Measurements from ENCODE around the gene MFSD6L.

MFSD6L gene

DNA sequence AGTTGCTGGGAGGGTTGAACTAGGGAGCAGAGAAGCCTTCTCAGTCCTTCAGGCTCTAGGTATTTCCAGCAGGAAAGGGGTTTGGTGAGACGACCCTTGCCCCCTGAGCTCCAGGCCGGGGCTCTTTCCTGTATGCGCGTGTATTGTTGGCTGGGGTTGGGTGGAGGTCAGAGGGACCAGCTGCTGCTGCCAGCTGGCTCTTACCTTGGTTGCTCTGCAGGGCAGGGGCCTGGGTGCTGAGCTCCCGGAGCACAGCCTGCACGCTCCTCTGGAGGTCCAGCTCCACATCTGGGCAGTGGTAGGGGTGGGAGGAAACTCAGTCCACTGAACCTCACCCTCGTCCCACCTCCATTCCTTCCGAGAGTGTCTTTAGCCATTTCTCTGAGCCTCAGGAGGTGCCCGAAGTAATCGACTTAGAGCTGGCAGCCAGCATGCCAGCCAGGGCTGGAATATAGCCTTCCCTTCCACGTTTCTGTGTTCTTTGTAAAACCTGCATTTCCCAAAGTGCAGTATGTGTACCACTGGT, 40.3 kb upstream of the MFSD6L start:
- H3K36me3 ChIP-seq (ENCODE audit: insufficient read depth, low read length): peaks cover 56% of the 10 kb centered on the region; the same call in 1 of the 2 replicates
- H3K9me3 ChIP-seq (ENCODE audit: insufficient read depth, low read depth, low read length): no peaks in the 10 kb centered on the region
- no peak overlapping the region for H3K9ac ChIP-seq (ENCODE audit: low read depth, low read length, poor library complexity, severe bottlenecking)
- no peak overlapping the region for H3K4me3 ChIP-seq (ENCODE audit: low read length, poor library complexity, severe bottlenecking)
- TF ChIP-seq, protein P1, sequence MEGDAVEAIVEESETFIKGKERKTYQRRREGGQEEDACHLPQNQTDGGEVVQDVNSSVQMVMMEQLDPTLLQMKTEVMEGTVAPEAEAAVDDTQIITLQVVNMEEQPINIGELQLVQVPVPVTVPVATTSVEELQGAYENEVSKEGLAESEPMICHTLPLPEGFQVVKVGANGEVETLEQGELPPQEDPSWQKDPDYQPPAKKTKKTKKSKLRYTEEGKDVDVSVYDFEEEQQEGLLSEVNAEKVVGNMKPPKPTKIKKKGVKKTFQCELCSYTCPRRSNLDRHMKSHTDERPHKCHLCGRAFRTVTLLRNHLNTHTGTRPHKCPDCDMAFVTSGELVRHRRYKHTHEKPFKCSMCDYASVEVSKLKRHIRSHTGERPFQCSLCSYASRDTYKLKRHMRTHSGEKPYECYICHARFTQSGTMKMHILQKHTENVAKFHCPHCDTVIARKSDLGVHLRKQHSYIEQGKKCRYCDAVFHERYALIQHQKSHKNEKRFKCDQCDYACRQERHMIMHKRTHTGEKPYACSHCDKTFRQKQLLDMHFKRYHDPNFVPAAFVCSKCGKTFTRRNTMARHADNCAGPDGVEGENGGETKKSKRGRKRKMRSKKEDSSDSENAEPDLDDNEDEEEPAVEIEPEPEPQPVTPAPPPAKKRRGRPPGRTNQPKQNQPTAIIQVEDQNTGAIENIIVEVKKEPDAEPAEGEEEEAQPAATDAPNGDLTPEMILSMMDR (conservative IDR thresholded peaks at IDR 0.05; ENCODE audit: low read length): no peak
- TF ChIP-seq EZH2phosphoT487 (IDR thresholded peaks at IDR 0.05; ENCODE audit: borderline replicate concordance): no peak
- no peak overlapping the region for H3K4me2 ChIP-seq (ENCODE audit: low read depth, low read length, poor library complexity, severe bottlenecking)
- H3K79me2 ChIP-seq (ENCODE audit: insufficient read depth, low read length): no peaks in the 10 kb centered on the region
- no peaks in the 10 kb centered on the region for H3K27me3 ChIP-seq (ENCODE audit: insufficient read depth, low read length, poor library complexity, severe bottlenecking)
- no peaks in the 10 kb centered on the region for H3F3A ChIP-seq (ENCODE audit: low read depth)
- no peaks in the 10 kb centered on the region for H3K4me1 ChIP-seq (ENCODE audit: insufficient read depth, low read length, poor library complexity, severe bottlenecking)
- H2AFZ ChIP-seq (ENCODE audit: low read length): no peak overlapping the region
- no peaks in the 10 kb centered on the region for H4K20me1 ChIP-seq (ENCODE audit: insufficient read depth, low read length, poor library complexity, severe bottlenecking)
- H3K9me2 ChIP-seq (replicated peaks; ENCODE audit: low read depth, low read length): no peaks in the 10 kb centered on the region

DNA sequence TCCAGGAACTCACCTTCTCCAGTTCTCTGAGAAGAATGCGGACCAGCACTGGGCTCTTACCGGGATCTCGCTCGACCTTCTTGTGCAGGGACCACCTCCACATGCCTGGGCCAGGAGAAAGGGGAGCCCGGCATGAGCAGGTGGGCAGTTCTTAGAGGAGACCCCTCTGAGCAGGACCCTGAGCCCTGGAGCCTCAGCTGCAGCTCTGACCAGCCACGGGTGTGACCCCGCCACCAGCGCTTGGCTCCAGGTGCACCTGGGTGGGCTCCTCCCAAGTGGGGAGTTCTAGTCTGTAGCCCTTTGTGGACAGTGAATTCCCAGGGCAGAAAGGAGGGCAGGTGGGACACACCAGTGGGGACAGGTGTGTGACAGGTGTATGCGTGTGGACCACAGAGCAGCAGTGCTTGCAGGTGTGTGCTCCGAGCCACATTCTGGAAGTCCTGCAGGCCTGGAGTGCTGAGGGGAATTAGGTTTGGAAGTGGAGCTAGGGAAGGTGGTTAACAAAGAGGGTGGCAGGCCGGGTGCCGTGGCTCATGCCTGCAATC, 39.5 kb upstream of the MFSD6L start:
- Histone ChIP-seq H3K4me3 (ENCODE audit: low read length, poor library complexity, severe bottlenecking) (no peak overlapping the region), H3K36me3 (ENCODE audit: insufficient read depth, low read length) (peaks cover 59% of the 10 kb centered on the region; the same call in 1 of the 2 replicates), H4K20me1 (ENCODE audit: insufficient read depth, low read length, poor library complexity, severe bottlenecking) (no peaks in the 10 kb centered on the region), H3K9ac (ENCODE audit: low read depth, low read length, poor library complexity, severe bottlenecking) (no peak overlapping the region), H3K4me1 (ENCODE audit: insufficient read depth, low read length, poor library complexity, severe bottlenecking) (no peaks in the 10 kb centered on the region), H3K9me2 (replicated peaks; ENCODE audit: low read depth, low read length) (no peaks in the 10 kb centered on the region), H3K27me3 (ENCODE audit: insufficient read depth, low read length, poor library complexity, severe bottlenecking) (no peaks in the 10 kb centered on the region), H3K9me3 (ENCODE audit: insufficient read depth, low read depth, low read length) (no peaks in the 10 kb centered on the region), H2AFZ (ENCODE audit: low read length) (no peak overlapping the region), H3K79me2 (ENCODE audit: insufficient read depth, low read length) (no peaks in the 10 kb centered on the region), H3F3A (ENCODE audit: low read depth) (no peaks in the 10 kb centered on the region), H3K4me2 (ENCODE audit: low read depth, low read length, poor library complexity, severe bottlenecking) (no peak overlapping the region)
- TF ChIP-seq EZH2phosphoT487 (IDR thresholded peaks at IDR 0.05; ENCODE audit: borderline replicate concordance): no peak
- TF ChIP-seq, protein P1 (conservative IDR thresholded peaks at IDR 0.05; ENCODE audit: low read length): no peak

DNA sequence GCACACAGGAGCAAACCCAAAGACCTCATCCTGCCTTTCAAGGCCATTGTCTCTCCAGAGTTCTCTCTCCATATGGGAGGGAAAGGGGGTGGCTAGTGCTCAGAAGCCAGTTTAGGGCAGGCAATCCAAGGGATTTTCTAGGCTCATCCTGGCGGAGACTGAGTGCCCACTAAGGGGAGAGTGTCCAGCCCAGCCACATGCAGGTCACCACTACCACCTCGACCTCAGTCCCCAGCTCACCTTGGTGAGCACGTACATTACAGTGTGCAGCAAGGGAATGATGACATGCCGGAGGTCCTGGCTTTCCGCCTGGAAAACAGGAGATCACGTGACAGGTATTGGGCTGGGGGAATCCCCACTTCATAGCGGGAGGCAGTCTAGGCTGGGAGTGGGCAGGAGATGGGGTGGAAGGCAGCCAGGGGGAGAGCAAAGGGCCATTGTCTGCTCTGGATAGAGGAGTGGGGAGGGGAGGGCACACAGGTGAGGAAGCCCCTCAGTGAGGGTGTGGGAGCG, 38.5 kb upstream of the MFSD6L start:
- no peaks in the 10 kb centered on the region for H3K4me1 ChIP-seq (ENCODE audit: insufficient read depth, low read length, poor library complexity, severe bottlenecking)
- H3K9ac ChIP-seq (ENCODE audit: low read depth, low read length, poor library complexity, severe bottlenecking): no peak overlapping the region
- no peak overlapping the region for H3K4me2 ChIP-seq (ENCODE audit: low read depth, low read length, poor library complexity, severe bottlenecking)
- no peaks in the 10 kb centered on the region for H3K79me2 ChIP-seq (ENCODE audit: insufficient read depth, low read length)
- H4K20me1 ChIP-seq (ENCODE audit: insufficient read depth, low read length, poor library complexity, severe bottlenecking): no peaks in the 10 kb centered on the region
- H3K27me3 ChIP-seq (ENCODE audit: insufficient read depth, low read length, poor library complexity, severe bottlenecking): no peaks in the 10 kb centered on the region
- TF ChIP-seq, protein P1 (conservative IDR thresholded peaks at IDR 0.05; ENCODE audit: low read length): no peak
- TF ChIP-seq EZH2phosphoT487 (IDR thresholded peaks at IDR 0.05; ENCODE audit: borderline replicate concordance): no peak
- H3K4me3 ChIP-seq (ENCODE audit: low read length, poor library complexity, severe bottlenecking): no peak overlapping the region
- H3K9me2 ChIP-seq (replicated peaks; ENCODE audit: low read depth, low read length): no peaks in the 10 kb centered on the region
- H3K9me3 ChIP-seq (ENCODE audit: insufficient read depth, low read depth, low read length): no peaks in the 10 kb centered on the region
- H2AFZ ChIP-seq (ENCODE audit: low read length): no peak overlapping the region
- H3K36me3 ChIP-seq (ENCODE audit: insufficient read depth, low read length): peaks cover 62% of the 10 kb centered on the region; the same call in 1 of the 2 replicates
- H3F3A ChIP-seq (ENCODE audit: low read depth): no peaks in the 10 kb centered on the region

All from Loucy (cell line).